Measurements from ENCODE around the gene ICE2.
"Not testable (repeated sequence)": the region's sequence is repeated elsewhere in the genome, so short reads cannot be mapped to it uniquely, and the experiment has no call there.

GRCh38 chr15:60404351-60404750, 74.6 kb downstream of the ICE2 start:
- TF ChIP-seq EZH2 (IDR thresholded peaks at IDR 0.05; ENCODE audit: borderline replicate concordance, low read length) = not testable (repeated sequence)
- TF ChIP-seq, protein P1, sequence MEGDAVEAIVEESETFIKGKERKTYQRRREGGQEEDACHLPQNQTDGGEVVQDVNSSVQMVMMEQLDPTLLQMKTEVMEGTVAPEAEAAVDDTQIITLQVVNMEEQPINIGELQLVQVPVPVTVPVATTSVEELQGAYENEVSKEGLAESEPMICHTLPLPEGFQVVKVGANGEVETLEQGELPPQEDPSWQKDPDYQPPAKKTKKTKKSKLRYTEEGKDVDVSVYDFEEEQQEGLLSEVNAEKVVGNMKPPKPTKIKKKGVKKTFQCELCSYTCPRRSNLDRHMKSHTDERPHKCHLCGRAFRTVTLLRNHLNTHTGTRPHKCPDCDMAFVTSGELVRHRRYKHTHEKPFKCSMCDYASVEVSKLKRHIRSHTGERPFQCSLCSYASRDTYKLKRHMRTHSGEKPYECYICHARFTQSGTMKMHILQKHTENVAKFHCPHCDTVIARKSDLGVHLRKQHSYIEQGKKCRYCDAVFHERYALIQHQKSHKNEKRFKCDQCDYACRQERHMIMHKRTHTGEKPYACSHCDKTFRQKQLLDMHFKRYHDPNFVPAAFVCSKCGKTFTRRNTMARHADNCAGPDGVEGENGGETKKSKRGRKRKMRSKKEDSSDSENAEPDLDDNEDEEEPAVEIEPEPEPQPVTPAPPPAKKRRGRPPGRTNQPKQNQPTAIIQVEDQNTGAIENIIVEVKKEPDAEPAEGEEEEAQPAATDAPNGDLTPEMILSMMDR (conservative IDR thresholded peaks at IDR 0.05 in 1 of 2, IDR thresholded peaks at IDR 0.05 in 1 of 2; ENCODE audit: extremely low read depth in 1 of 2, insufficient read depth in 1 of 2, low read depth in 1 of 2, low read length in 2 of 2) = not testable (repeated sequence)

Measured in mammary epithelial cell (primary cell).